ENCODE data around the gene SGTB. TPM values are rescaled to one million over a fixed set of nuclear protein-coding genes. Genes with fewer than 3 reads are reported as not detected.

The SGTB gene
- total RNA-seq, 1 experiment from 2014 or later = 13.5 TPM

- H3K9me3 Mint-ChIP-seq = no peaks in the 10 kb centered on the region
- no peak overlapping the region for H3K27ac Mint-ChIP-seq
- H3K36me3 Mint-ChIP-seq = peaks cover 14% of the 10 kb centered on the region
- H3K4me1 Mint-ChIP-seq = no peaks in the 10 kb centered on the region
- ATAC-seq = no peak
- POLR2A ChIA-PET = interaction anchor here (1.0 kb wide), 1 partner anchor 14 kb away, joined by 3 read pairs; the partner anchor contains the start of genes NLN and SGTB
- CTCF ChIA-PET = no interaction called here
- TF ChIP-seq, protein P1, sequence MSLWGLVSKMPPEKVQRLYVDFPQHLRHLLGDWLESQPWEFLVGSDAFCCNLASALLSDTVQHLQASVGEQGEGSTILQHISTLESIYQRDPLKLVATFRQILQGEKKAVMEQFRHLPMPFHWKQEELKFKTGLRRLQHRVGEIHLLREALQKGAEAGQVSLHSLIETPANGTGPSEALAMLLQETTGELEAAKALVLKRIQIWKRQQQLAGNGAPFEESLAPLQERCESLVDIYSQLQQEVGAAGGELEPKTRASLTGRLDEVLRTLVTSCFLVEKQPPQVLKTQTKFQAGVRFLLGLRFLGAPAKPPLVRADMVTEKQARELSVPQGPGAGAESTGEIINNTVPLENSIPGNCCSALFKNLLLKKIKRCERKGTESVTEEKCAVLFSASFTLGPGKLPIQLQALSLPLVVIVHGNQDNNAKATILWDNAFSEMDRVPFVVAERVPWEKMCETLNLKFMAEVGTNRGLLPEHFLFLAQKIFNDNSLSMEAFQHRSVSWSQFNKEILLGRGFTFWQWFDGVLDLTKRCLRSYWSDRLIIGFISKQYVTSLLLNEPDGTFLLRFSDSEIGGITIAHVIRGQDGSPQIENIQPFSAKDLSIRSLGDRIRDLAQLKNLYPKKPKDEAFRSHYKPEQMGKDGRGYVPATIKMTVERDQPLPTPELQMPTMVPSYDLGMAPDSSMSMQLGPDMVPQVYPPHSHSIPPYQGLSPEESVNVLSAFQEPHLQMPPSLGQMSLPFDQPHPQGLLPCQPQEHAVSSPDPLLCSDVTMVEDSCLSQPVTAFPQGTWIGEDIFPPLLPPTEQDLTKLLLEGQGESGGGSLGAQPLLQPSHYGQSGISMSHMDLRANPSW (CRISPR knock-in tag; conservative IDR thresholded peaks at IDR 0.05; ENCODE audit: low read depth) = no peak
- TF ChIP-seq, protein P2, sequence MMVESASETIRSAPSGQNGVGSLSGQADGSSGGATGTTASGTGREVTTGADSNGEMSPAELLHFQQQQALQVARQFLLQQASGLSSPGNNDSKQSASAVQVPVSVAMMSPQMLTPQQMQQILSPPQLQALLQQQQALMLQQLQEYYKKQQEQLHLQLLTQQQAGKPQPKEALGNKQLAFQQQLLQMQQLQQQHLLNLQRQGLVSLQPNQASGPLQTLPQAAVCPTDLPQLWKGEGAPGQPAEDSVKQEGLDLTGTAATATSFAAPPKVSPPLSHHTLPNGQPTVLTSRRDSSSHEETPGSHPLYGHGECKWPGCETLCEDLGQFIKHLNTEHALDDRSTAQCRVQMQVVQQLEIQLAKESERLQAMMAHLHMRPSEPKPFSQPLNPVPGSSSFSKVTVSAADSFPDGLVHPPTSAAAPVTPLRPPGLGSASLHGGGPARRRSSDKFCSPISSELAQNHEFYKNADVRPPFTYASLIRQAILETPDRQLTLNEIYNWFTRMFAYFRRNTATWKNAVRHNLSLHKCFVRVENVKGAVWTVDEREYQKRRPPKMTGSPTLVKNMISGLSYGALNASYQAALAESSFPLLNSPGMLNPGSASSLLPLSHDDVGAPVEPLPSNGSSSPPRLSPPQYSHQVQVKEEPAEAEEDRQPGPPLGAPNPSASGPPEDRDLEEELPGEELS (CRISPR knock-in tag; IDR thresholded peaks at IDR 0.05) = no peak
- TF ChIP-seq, protein P3, sequence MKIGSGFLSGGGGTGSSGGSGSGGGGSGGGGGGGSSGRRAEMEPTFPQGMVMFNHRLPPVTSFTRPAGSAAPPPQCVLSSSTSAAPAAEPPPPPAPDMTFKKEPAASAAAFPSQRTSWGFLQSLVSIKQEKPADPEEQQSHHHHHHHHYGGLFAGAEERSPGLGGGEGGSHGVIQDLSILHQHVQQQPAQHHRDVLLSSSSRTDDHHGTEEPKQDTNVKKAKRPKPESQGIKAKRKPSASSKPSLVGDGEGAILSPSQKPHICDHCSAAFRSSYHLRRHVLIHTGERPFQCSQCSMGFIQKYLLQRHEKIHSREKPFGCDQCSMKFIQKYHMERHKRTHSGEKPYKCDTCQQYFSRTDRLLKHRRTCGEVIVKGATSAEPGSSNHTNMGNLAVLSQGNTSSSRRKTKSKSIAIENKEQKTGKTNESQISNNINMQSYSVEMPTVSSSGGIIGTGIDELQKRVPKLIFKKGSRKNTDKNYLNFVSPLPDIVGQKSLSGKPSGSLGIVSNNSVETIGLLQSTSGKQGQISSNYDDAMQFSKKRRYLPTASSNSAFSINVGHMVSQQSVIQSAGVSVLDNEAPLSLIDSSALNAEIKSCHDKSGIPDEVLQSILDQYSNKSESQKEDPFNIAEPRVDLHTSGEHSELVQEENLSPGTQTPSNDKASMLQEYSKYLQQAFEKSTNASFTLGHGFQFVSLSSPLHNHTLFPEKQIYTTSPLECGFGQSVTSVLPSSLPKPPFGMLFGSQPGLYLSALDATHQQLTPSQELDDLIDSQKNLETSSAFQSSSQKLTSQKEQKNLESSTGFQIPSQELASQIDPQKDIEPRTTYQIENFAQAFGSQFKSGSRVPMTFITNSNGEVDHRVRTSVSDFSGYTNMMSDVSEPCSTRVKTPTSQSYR (CRISPR knock-in tag; IDR thresholded peaks at IDR 0.05) = no peak
- DNase-seq (ENCODE audit: low spot score) = no peak
- H3K4me3 Mint-ChIP-seq = no peak overlapping the region
- H3K27me3 Mint-ChIP-seq (ENCODE audit: low read depth) = no peaks in the 10 kb centered on the region
These were observed 14.2 kb downstream of the SGTB start for GRCh38 chr5:65707663-65708062.

DNA sequence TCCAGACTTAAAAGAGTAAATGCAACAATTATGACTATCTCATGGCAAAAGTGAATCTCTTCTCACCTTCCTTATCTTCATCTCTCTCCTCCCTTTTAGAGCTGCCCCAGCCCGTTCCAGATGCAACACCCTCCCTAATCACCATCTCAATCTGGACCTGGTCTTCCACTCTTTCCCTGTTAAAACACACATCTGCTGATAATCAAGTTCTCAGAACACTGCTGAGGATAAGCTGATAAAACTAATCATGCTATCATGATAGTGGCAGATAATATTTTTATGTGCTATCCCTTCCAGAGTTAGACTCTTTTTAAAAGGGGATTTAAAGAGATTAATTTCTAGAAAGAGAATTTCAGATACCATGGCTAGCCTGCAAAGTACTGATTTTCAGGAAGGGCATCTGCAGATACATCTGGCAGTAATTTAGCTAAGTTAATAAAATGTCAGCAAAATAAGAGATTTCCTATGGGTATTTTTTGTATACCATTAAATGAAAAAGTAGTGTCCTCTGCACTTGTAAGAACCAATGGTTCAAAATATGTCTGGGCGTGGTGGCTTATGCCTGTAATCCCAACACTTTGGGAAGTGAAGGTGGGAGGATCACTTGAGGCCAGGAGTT is 17.2 kb downstream of the SGTB start:
- Mint-ChIP-seq H3K4me3 (no peak overlapping the region), H3K27ac (peak overlapping the region; percentile 10; the same call in 1 of the 2 replicates), H3K4me1 (no peaks in the 10 kb centered on the region), H3K9me3 (no peaks in the 10 kb centered on the region), H3K27me3 (ENCODE audit: low read depth) (no peaks in the 10 kb centered on the region), H3K36me3 (peaks cover 15% of the 10 kb centered on the region)
- CTCF ChIA-PET = no interaction called here
- TF ChIP-seq ZNF425 (CRISPR knock-in tag; conservative IDR thresholded peaks at IDR 0.05) = no peak
- no peak for DNase-seq (ENCODE audit: low spot score)
- POLR2A ChIA-PET = no interaction called here
- no peak for ATAC-seq

DNA sequence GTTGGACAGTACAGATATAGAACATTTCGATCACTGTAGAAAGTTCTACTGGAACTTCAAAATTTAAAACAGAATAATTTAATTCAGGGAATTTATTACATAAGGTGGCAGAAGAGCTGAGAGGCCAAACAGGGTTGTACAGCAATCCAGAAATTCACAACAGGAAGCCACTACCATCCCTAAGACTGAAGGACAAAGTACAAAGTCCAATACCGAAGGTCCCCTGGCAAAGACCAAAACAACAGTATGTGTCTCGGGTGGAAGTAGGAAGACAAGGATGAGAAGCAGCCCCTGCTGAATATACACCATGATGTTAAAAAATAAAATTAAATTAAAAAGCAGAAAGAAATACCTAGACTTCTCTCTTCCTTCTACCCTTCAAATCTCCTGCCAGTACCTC is 19.9 kb downstream of the SGTB start:
- H3K27ac Mint-ChIP-seq = no peak overlapping the region
- H3K36me3 Mint-ChIP-seq = peaks cover 16% of the 10 kb centered on the region
- ChIA-PET CTCF (interaction anchor here (0.6 kb wide), 1 partner anchor 118 kb away, joined by 4 read pairs; no protein-coding TSS in a partner anchor), POLR2A (no interaction called here)
- no peaks in the 10 kb centered on the region for H3K9me3 Mint-ChIP-seq
- TF ChIP-seq FOXJ3 (CRISPR knock-in tag; IDR thresholded peaks at IDR 0.05; ENCODE audit: borderline replicate concordance) = no peak
- H3K4me1 Mint-ChIP-seq = no peaks in the 10 kb centered on the region
- DNase-seq (ENCODE audit: low spot score) (no peak), ATAC-seq (no peak)
- no peak overlapping the region for H3K4me3 Mint-ChIP-seq
- no peaks in the 10 kb centered on the region for H3K27me3 Mint-ChIP-seq (ENCODE audit: low read depth)

GRCh38 chr5:65699338-65699737 is 22.6 kb downstream of the SGTB start:
- H3K9me3 Mint-ChIP-seq = no peaks in the 10 kb centered on the region
- H3K36me3 Mint-ChIP-seq = peaks cover 14% of the 10 kb centered on the region
- ChIA-PET CTCF (no interaction called here), POLR2A (no interaction called here)
- H3K4me3 Mint-ChIP-seq = no peak overlapping the region
- no peak for DNase-seq (ENCODE audit: low spot score)
- no peaks in the 10 kb centered on the region for H3K27me3 Mint-ChIP-seq (ENCODE audit: low read depth)
- ATAC-seq = no peak
- H3K27ac Mint-ChIP-seq = no peak overlapping the region
- no peaks in the 10 kb centered on the region for H3K4me1 Mint-ChIP-seq
- TF ChIP-seq NR3C1 (CRISPR knock-in tag; conservative IDR thresholded peaks at IDR 0.05; ENCODE audit: low read depth) = no peak
- TF ChIP-seq SP1 (CRISPR knock-in tag; conservative IDR thresholded peaks at IDR 0.05) = no peak
- TF ChIP-seq RELA (CRISPR knock-in tag; IDR thresholded peaks at IDR 0.05; ENCODE audit: borderline replicate concordance) = no peak
- no peak for TF ChIP-seq ZNF263 (CRISPR knock-in tag; IDR thresholded peaks at IDR 0.05; ENCODE audit: low read depth)
- TF ChIP-seq, protein P4, sequence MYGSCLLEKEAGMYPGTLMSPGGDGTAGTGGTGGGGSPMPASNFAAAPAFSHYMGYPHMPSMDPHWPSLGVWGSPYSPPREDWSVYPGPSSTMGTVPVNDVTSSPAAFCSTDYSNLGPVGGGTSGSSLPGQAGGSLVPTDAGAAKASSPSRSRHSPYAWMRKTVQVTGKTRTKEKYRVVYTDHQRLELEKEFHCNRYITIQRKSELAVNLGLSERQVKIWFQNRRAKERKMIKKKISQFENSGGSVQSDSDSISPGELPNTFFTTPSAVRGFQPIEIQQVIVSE (CRISPR knock-in tag; IDR thresholded peaks at IDR 0.05; ENCODE audit: borderline replicate concordance) = no peak
- TF ChIP-seq HMGA2 (CRISPR knock-in tag; IDR thresholded peaks at IDR 0.05) = no peak
- no peak for TF ChIP-seq SMAD4 (CRISPR knock-in tag; IDR thresholded peaks at IDR 0.05)
- TF ChIP-seq, protein P5, sequence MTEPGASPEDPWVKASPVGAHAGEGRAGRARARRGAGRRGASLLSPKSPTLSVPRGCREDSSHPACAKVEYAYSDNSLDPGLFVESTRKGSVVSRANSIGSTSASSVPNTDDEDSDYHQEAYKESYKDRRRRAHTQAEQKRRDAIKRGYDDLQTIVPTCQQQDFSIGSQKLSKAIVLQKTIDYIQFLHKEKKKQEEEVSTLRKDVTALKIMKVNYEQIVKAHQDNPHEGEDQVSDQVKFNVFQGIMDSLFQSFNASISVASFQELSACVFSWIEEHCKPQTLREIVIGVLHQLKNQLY (CRISPR knock-in tag; IDR thresholded peaks at IDR 0.05) = no peak
- no peak for TF ChIP-seq CREM (CRISPR knock-in tag; IDR thresholded peaks at IDR 0.05)
- TF ChIP-seq E2F5 (CRISPR knock-in tag; IDR thresholded peaks at IDR 0.05) = no peak

All from WTC11 (cell line).